GM12865 (cell line): Measurements from ENCODE around the gene GARIN1A.
"Not testable (repeated sequence)": the region's sequence is repeated elsewhere in the genome, so short reads cannot be mapped to it uniquely, and the experiment has no call there.

Experiments used
- DNase-seq: peaks from one replicate; pipeline ENCODE4 v3.0.0; 2010; ENCODE audit warnings: low read depth
- H3K4me3 ChIP-seq: 2 replicates; pipeline ENCODE4 v1.5.1; 2011; ENCODE audit warnings: mild to moderate bottlenecking, low read depth, low read length, control low read depth
- CTCF ChIP-seq: IDR thresholded peaks from 2 replicates; pipeline ENCODE4 v1.5.1; 2011; ENCODE audit warnings: low read length, control low read depth, low read depth, inconsistent platforms; ENCODE audit not compliant: insufficient read depth; ENCODE audit errors: missing control alignments

The GARIN1A gene

GRCh38 chr7:128661446-128661845 lies 10.6 kb upstream of the GARIN1A start:
- DNase-seq, result no peak
- TF ChIP-seq CTCF, result no peak
- no peak overlapping the region for H3K4me3 ChIP-seq

DNA sequence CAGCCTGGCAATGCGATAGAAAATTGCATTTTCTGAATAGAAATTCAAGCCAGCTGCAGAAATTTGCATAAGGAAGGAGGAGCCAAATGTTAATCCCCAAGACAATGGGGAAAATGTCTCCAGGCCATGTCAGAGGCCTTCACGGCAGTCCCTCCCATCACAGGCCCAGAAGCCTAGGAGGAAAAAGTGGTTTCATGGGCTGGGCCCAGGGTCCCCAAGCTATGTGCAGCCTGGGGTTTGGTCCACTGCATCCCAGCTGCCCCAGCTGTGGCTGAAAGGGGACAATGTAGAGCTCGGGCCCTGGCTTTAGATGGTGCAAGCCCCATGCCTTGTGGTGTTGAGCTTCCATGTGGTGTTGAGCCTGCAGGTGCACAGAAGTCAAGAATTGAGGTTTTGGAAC lies 10.0 kb upstream of the GARIN1A start:
- H3K4me3 ChIP-seq, result no peak overlapping the region
- DNase-seq, result no peak
- no peak for TF ChIP-seq CTCF

GRCh38 chr7:128663223-128663622 lies 8.9 kb upstream of the GARIN1A start:
- H3K4me3 ChIP-seq, DNase-seq: not testable (repeated sequence)

GRCh38 chr7:128665057-128665456 lies 7.0 kb upstream of the GARIN1A start:
- no peak for DNase-seq
- TF ChIP-seq CTCF, result no peak
- H3K4me3 ChIP-seq, result no peak overlapping the region

DNA sequence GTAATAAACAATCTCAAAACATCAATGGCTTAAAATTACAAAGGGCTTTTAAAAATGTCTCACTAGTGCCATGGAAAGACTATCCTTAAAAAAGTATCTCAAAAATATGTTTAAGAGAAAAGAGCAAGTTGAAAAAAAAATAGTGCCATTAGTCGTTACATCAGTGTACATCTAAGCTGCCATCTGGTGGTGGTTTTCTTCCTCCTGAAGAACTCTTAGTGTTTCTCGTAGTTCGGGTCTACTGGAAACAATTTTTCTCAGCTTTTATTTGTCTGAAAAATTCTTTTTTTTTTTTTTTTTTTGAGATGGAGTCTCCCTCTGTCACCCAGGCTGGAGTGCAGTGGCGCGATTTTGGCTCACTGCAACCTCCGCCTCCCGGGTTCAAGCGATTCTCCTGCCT lies 5.9 kb upstream of the GARIN1A start:
- DNase-seq, result no peak
- no peak overlapping the region for H3K4me3 ChIP-seq
- no peak for TF ChIP-seq CTCF

DNA sequence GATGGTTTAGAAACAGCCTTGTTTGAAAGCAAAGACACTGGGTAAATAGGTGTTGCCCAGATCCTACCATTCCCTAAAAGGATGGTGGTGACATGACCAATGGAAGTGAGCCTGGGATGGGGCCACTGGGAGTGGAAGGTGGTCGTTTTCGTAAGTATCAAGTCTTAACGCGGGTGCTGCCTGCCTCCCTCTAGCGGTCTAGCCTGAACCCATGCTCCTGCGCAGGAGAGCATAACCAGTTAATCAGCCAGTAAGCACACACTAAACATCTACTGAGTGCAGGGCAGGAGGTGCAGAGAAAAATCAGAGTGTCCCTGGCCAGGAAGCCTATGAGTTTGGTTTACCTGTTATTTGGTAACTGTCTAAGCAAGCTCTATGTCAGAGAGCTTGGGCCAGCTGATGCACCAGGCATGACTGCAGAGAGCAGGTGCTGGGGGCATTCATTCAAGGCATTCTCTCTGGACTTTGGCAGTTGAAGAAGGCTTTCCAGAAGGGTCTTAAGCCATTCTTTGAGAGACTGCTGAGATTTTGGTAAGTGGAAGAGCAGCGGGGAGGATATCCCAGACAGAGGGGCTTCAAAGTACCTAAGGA lies 930 bp downstream of the GARIN1A start:
- DNase-seq, result peak; percentile 14
- H3K4me3 ChIP-seq, result no peak overlapping the region
- peak; percentile 29 for TF ChIP-seq CTCF

- no peak overlapping the region for H3K4me3 ChIP-seq
- DNase-seq, result no peak
- no peak for TF ChIP-seq CTCF
Measured at GRCh38 chr7:128673571-128673970, 1.5 kb downstream of the GARIN1A start.
